Limb (tissue), 2 donors: Measurements from ENCODE around the gene THAP3.
"Not testable (repeated sequence)": the region's sequence is repeated elsewhere in the genome, so short reads cannot be mapped to it uniquely, and the experiment has no call there.

Experiments used
- DNase-seq, 2 donors: peaks; one replicate each; pipeline ENCODE4 v3.0.0-alpha.2; 2016; ENCODE audit errors: extremely low spot score in 2 of 2

THAP3 gene

GRCh38 chr1:6591222-6591621, 33.4 kb upstream of the THAP3 start:
- no peak for DNase-seq

- DNase-seq = no peak
These were observed 33.0 kb upstream of the THAP3 start for GRCh38 chr1:6591644-6592043.

GRCh38 chr1:6592441-6592840, 32.2 kb upstream of the THAP3 start:
- DNase-seq = peak in 1 of 2 donors; percentile 26

- DNase-seq = peak in 1 of 2 donors; percentile 25
These were observed 31.6 kb upstream of the THAP3 start for GRCh38 chr1:6592865-6593593.

- DNase-seq = no peak
These were observed 30.9 kb upstream of the THAP3 start for GRCh38 chr1:6593810-6594209.

- DNase-seq = no peak
These were observed 29.5 kb upstream of the THAP3 start for GRCh38 chr1:6594977-6595740.

- no peak for DNase-seq
These were observed 28.3 kb upstream of the THAP3 start for GRCh38 chr1:6596351-6596750.

GRCh38 chr1:6596886-6597776, 27.5 kb upstream of the THAP3 start:
- DNase-seq = no peak

- no peak for DNase-seq
These were observed 26.9 kb upstream of the THAP3 start for GRCh38 chr1:6597777-6598131.

GRCh38 chr1:6599141-6599975, 25.3 kb upstream of the THAP3 start:
- no peak for DNase-seq

- DNase-seq = not testable (repeated sequence)
These were observed 24.7 kb upstream of the THAP3 start for GRCh38 chr1:6599991-6600390.

- DNase-seq = no peak
These were observed 24.1 kb upstream of the THAP3 start for GRCh38 chr1:6600410-6601048.

- peak in 1 of 2 donors; percentile 69 for DNase-seq
These were observed 23.4 kb upstream of the THAP3 start for GRCh38 chr1:6601049-6601922.

- no peak for DNase-seq
These were observed 22.6 kb upstream of the THAP3 start for GRCh38 chr1:6601923-6602668.

- peak; percentile 89 to 91 for DNase-seq
These were observed 21.9 kb upstream of the THAP3 start, which contains the start of gene KLHL21 for GRCh38 chr1:6602669-6603237. KLHL21 (minus strand) TSS chr1:6602869; CDS start chr1:6602817, 52 bp downstream.

- DNase-seq = peak; percentile 83 to 85
These were observed 21.3 kb upstream of the THAP3 start for GRCh38 chr1:6603238-6603914.

- peak in 1 of 2 donors; percentile 80 for DNase-seq
These were observed 20.6 kb upstream of the THAP3 start for GRCh38 chr1:6603915-6604558.
